DMS153 treated with DMSO at 0.1 percent for 48 hours (cell line): ENCODE data around the gene TNPO2.
"Not testable (repeated sequence)": the region's sequence is repeated elsewhere in the genome, so short reads cannot be mapped to it uniquely, and the experiment has no call there.

Source experiments
- DNase-seq: peaks from one replicate; lab custom pipeline; 2025; ENCODE audit not compliant: unreplicated experiment; lab: John Stamatoyannopoulos, UW

Gene TNPO2

DNA sequence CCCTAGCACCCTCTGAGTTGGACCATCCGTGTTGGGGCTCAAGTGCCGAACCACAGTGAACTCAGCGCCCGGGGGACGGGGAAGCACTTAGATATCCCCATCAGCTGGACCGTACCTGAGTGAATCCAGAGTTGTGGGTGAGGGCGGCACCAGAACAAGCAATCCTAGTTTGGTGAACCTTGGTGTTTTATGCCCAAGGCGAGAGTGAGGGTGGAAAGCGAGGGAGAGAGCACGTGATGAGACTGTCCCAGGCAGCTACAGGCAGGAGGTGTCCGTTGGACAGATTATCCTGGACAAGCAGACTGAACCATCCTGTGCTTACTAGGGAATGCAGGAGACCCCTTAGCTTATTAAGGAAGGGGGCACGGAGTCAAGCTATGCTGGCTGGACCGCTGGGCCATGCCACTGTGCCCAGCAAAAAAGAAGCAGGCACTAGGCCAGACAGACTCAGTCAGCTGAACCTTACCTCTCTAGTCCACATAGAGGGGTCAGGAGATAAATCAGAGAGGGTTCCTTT is 14.2 kb upstream of the TNPO2 start:
- no peak for DNase-seq

DNA sequence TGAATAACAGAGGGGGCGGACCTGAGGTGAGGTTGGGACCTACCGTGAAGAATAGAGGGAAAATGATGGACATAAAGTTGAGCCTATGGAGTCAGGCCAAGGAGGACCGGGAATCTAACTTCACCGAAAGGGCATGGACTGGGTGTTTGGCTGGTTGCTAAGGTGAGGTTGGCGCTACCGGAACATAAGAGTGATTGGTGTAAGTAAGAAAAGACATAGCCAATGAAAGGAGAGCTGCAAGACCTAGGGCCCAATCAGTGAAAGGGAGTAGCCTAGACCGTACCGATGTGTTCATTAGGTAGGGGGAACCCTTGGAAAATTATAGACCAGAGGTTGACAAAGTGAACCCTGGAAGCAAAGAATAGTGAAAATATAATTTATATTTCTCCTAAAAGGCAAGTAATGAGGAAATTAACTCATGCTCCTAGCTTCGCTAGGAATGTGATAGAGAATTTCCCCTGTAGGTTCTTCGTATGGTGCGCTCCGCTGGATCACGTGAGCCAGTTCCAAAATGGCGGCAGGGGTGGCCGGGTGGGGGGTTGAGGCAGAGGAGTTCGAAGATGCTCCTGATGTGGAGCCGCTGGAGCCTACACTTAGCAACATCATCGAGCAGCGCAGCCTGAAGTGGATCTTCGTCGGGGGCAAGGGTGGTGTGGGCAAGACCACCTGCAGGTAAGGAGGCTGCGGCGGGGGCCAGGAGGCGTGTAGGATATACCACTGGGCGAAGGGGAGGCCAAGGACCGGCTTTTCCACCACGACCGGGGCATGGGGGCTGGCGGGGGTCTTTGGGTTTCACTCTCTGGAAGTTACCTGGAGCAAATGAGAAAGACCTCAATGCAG is 13.5 kb upstream of the TNPO2 start, which contains the start of gene GET3:
TSS of gene GET3 (plus strand) at position 503 of the 840 bp plus-strand sequence. CDS start at position 512, 9 bp downstream.
- DNase-seq = peak; percentile 100

DNA sequence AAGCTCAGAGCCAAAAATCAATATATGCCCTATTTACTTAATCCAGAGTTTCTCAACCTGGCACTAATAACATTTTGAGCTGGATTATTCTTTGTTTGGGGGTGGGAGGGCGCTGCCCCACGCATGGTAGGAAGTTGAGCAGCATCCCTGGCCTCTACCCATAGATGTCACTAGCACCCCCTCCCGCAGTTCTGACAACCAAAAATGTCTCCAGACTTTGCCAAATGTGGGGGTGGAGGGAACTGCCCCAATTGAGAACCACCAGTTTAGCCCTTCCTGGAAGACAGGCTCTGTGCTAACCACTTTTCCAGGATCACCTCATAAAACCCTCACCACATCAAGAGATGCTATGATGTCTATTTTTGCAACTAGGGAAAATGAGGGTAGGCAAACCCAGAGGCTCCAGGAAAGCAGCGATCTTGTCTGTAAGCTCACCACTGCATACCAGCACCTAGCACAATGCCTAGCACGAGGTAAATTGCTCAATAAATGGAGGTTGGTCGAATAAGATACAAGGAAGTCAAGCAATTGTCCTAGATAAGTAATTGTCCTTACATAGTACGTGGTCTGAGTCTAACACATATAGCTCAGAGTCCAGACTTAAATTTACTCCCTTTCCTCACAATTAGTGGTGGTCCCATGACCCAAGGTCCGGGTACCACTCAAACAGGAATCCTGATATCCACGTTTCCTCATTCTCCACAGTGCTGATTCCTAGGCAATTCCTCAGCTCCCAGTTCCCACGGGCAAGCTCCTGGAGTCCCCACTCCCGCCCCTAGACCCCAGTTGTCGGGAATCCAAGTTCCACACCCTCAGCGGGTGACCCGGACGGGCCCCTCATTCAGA is 9.9 kb upstream of the TNPO2 start:
- DNase-seq = no peak

DNA sequence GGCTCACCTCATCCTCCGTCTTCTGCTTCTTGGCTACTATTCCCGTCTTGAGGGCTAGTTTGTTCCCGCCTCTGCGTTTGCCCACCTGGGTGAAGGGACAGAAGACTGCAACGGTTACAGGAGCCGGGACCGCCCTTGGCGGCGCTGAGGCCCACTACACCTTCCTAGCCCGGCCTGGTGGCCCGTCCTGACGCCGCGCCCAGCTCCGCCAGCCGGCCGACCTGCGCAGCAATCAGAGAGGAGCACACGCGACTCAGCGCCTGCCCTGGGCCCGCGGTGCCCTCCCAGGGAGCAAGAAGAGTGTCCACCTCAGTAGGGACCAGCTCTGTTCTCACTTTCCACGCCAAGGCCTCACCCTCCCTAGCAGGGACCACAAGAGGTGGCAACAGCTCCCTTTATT is 7.6 kb upstream of the TNPO2 start:
- DNase-seq = no peak

DNA sequence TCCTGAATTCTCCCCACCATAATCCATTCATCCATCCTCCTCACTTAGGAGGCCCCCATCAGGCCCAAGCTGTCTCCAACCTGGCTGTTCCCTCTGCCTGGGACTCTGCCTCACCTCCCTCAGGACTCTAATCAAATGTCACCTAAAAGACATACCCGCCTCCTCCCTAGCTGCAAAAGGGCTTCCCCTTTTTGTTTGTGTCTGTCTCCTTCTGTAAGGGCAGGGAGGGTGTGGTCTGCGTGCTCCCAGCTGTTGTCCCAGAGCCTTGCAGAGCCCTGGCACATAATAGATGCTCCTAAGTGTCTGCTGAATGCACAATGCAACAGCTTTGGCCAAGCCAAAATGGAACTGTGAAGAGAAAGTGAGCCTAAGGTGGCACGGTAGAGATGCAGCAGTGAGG is 6.3 kb upstream of the TNPO2 start:
- DNase-seq = no peak

DNA sequence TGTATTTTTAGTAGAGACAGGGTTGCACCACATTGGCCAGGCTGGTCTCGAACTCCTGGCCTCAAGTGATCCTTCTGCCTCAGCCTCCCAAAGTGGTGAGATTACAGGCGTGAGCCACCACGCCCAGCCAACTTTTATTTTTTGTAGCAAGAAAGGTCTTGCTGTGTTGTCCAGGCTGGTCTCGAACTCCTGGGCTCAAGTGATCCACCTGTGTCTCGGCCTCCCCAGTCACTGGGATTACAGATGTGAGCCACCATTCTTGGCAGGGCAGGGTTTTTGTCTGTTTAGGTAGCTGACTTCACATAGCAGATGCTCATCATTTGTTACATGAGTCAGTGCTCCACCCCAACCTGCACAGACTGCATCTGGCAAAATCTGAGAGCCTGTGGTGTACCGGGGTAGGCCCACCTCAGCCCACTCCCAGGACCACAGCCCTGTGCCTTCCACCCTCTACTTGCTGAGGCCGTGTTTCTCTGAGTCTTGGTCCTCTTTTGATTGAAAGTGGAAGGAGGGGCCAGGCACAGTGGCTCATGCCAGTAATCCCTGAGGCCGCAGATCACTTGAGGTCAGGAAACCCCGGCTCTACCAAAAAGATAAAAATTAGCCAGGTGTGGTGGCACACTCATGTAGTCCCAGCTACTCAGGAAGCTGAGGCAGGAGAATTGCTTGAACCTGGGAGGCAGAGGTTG is 4.2 kb upstream of the TNPO2 start:
- DNase-seq = no peak

DNA sequence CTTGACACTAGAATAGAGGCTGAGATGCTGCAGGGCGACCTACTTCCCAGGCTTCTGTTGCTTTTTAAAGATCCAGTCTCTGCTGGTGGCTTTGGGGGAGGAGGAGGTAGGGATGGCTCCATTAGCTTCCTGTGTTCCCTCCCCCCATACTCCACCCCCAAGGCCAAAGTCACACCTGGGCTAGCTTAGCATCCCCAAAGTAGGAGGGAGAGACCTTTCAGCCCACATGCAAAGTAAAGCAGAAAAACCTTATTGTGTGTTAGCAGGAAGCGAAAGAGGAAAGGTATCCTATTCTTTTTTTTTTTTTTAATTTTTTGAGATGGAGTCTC is 3.2 kb upstream of the TNPO2 start:
- no peak for DNase-seq

DNA sequence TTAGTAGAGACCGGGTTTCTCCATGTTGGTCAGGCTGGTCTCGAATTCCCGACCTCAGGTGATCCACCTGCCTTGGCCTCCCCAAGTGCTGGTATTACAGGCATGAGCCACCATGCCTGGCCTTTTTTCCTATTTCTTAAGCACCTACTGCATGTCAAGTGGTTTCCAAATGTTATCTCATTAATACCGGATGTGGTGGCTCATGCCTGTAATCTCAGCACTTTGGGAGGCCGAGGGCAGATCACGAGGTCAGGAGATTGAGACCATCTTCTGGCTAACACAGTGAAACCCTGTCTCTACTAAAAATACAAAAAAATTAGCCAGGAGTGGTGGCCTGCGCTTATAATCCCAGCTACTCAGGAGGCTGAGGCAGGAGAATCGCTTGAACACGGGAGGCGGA is 1.9 kb upstream of the TNPO2 start:
- not testable (repeated sequence) for DNase-seq

DNA sequence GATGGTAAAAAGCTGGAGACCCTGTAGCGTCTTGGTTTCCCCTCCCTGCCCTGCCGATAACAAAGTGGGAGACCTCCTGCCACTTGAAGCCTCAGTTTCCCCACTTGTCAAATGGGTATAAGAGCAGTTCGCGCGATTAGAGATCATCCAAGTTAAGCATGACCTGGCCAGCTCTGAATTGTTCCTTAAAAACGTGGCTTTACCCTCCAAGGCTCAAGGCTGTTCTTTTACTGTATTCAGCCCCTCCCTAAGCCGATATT is 421 bp downstream of the TNPO2 start:
- DNase-seq = no peak

DNA sequence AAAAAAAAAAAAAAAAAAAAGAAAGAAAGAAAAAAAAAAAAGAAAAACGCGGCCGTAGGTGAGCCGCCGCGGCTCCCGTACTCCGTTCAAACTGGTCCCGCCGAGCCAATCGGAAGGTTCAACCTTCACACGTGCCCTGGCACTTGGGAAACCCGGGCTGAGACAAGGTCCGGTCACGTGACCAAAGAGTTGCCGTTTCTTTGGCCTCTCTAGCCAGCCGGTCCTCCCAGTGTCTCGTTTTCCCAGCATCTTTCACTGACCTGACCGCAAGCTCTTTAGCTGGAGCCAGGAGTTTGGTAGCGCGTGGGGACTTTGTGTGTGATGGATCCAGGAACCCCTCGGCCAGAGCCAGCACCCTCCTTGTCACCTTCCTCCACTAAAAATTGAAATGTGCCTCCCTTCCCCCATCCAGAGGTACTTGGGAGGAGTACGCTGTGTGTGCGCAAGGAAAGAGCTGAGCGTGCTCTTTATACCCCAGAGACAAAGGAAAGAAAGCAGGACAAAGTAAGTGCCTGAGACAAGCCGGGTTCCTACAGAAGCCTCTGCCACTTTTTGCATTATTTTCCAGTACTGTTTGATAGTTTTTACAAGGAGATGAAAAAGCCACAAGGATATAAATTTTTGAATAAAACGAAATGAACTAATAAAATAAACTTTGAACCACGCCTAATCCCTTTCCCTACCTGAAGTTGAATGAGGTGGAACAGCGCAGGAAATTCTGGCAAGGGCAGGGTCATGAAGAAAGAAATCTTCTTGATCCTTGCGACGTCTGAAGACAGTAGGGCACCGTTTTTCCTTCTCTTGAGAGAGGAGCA is 959 bp downstream of the TNPO2 start:
- DNase-seq = peak; percentile 92

DNA sequence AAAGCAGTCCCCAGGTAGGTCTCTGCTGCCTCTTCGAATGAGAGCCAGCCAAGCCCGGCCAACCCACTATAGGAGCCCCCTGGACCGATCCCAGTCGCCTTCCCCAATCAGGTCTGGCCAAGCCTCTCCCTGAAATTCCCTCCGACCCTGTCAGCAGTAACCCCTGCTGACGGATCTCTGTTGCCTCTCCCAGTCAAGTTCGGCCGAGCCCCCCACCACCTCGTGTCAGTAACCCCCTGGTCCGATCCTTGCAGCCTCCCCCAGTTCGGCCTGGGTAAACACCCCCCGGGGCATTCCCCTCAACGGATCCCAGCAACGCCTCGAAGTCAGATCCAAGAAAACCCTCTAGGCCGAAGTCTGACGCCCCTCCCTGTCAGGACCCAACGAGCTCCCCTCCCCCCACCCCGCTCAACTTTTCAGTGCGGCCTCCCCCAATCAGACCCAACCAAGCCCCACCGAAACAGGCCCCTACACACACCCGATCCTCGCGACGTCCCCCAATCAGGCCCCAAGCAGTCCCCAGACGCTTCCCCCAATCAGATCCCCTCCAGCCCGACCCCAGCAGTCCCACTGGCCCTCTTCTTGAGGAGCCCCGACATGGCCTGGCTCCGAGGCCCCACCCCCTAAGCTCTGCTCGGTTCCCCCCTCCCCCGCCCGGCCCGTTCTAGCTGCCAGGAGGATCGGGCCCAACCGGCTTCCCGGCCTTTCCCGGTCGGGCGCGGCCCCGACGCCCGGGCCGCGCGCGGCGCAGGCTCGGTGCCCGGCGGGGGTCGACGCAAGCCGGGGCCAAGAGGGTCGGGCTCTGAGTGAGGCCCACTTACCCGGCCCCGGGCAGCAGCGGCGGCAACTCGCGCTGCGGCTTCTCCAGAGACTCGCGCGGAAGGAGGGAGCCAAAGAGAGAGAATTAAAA is 1.8 kb downstream of the TNPO2 start:
- DNase-seq = no peak

DNA sequence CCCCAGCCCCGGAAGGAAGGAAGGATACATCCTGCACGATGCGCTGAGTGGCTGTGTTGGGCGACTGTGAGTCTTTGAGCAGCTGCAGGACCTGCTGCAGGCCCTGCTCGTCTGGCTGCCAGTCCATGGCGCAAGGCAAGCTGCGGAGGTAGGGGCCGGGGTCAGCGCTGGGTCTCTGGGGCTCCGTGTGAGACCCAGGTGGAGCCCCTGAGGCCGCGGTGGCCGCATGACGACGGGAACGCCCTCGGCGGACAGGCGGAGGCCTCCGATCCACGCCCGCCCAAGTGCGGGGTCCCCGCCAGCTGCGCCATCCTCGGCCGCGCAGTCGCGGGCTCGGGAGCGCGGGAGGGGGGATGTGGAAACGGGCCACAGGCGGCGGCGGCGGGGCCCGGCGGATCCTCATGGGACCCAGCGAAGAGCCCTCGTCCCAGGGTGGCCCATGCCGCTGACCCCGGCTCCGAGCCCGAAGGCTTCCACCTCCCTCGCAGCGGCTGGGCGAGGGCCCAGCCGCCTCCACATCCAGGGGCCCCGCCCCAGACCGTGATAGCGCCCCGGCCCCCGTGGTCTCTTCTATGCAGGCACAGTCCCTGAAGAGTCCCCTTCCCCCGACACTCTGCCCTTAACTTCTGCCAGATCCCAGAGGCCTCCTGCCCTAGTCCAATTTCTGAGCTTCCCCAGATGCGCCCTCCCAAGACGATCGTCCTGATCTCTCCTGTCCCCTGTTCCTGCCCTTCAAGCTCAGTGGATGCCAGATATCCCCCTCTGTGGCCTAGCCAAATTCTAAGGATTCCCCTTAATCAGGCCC is 2.7 kb downstream of the TNPO2 start:
- DNase-seq = no peak

DNA sequence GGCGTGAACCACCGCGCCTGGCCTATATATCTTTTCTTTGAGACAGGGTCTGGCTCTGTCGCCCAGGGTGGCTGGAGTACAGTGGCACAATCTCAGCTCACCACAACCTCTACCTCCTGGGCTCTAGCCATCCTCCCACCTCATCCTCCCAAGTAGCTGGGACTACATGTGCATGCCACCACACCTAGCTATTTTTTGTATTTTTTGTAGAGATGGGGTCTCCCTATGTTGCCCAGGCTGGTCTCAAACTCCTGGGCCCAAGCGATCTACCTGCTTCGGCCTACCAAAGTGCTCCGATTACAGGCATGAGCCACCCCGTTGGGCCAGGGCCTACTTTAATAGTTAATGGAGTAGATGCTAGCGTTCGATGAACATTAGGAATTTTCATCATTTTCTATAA is 3.4 kb downstream of the TNPO2 start:
- DNase-seq = no peak

DNA sequence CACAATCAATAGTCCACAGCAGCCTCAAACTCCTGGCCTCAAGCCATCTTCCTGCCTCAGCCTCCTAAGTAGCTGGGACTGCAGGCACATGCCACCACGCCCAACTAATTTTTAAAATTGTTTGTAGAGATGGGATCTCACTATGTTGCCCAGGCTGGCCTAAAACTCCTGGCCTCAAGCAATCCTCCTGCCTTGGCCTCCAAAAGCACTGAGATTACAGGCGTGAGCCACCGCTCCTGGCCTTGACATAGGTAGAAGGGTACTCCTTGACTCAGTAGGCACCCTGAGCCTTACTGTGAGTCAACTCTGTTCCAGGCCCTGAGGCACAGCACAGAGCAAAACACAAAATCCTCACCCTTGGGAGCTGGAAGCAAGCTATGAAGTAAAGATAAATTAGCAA is 7.8 kb downstream of the TNPO2 start:
- no peak for DNase-seq

DNA sequence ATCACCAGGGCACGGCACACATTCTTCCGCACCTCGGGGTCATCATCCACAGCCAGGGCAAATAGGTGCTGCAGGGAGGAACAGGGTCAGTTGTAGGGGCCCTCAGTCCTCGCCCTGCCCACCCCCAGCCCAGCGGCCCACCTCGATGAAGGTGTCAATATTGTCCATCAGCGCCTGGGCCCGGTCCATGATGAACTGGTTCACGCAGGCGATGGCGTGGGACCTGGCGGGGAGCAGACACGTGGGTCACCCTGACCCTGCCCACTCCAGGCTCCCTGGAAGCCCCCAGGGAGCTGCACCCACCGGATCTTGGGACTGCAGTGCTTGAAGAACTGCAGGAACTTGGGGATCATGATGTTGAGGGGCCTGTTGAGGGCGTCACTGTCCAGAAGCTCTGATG is 8.6 kb downstream of the TNPO2 start:
- no peak for DNase-seq

DNA sequence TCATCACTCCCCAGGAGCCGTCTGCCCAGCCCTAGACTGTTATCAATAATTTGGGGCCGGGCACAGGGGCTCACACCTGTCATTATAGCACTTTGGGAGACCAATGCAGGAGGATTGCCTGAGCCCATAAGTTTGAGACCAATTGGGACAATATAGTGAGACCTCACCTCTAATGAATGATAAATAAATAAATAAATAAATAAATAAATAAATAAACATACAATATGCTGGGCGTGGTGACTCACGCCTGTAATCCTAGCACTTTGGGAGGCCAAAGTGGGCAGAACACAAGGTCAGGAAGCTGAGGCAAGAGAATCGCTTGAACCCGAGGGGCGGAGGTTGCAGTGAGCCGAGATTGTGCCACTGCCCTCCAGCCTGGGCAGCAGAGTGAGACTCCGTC is 10.4 kb downstream of the TNPO2 start:
- DNase-seq = not testable (repeated sequence)

DNA sequence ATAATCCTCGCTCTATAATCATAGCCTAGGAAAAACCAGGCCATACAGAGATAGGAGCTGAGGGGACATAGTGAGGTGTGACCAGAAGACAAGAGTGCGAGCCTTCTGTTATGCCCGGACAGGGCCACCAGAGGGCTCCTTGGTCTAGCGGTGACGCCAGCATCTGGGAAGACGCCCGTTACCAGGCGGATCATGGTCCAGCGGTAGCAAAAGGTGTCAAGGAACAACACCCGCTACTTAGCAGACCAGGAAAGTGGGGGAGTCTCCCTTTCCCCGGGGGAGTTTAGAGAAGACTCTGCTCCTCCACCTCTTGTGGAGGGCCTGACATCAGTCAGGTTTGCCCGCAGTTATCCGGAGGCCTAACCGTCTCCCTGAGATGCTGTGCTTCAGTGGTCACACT is 11.7 kb downstream of the TNPO2 start:
- not testable (repeated sequence) for DNase-seq

DNA sequence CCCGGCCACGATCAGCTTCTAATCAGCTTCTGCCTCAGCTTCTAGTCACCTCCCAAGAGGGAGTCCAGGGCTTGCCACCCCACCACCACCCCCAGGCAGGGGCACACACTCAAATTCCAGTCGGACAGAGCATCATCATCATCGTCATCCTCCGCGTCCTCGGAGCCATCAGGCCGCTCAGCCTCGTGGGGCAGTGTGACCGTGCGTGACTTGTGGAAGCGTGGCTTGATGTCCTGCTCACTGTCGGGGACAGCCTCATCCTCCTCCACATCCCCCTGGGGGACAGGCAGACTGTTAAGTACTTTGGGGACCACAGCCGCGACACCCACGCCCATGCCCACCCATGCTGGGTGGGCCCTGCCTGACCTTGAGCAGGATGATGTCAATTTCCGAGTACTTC is 12.5 kb downstream of the TNPO2 start:
- DNase-seq = no peak

DNA sequence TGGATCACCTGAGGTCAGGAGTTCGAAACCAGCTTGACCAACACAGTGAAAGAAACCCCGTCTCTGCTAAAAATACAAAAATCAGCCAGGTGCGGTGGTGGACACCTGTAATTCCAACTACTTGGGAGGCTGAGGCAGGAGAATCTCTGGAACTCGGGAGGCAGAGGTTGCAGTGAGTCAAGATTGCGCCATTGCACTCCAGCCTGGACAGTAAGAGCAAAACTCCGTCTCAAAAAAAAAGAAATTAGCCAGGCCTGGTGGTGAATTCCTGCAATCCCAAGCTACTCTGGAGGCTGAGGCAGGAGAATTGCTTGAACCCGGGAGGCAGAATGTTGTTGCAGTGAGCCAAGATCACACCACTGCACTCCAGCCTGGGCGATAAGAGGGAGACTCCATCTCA is 15.1 kb downstream of the TNPO2 start:
- DNase-seq = no peak
